Activated CD8-positive, alpha-beta memory T cell treated with anti-CD3 and anti-CD28 coated beads, Interleukin-2, amount 50 U/mL, for 1 hour (primary cell): ENCODE measurements around the gene UNC45B.
A peak's percentile ranks its signal among the peaks of the same experiment; 100 is the strongest.
"Not testable (repeated sequence)": the region's sequence is repeated elsewhere in the genome, so short reads cannot be mapped to it uniquely, and the experiment has no call there.

ENCODE experiments used
- DNase-seq: peaks from one replicate; pipeline ENCODE4 v3.0.0-alpha.2; 2020; ENCODE audit errors: extremely low read depth

The UNC45B gene

DNA sequence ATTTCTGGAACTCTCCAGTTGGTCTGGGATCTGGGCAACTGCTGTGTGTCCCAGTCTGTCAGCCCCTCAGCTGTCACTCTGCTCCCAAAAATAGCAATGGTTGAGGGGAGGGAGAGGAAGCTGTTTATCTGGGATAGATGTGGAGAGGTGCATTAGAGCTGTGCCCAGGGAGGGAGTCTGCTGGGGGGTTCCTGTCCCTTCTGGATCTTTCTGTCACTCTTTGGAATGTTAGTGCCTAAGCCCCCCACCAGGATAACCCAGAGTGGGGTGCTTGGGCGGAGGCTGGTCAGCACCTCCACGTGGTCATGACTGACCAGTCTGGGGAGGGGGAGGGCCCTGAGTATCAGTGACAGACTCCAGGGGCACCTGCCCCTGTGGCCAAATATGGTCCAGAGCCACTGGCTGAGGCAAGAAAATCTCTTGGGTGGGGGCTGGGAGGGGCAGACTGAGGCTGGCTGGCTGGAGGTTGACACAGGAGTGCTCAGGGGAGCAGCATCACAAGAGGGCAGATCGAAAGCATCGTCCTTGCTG lies at the start of gene UNC45B:
Gene UNC45B, plus strand, starts transcription at position 443 of the 531 bp plus-strand sequence. CDS start 447 bp downstream, outside the sequence.
- no peak for DNase-seq

- no peak for DNase-seq
Measured at GRCh38 chr17:35099908-35100307, 47.7 kb upstream of the UNC45B start.

- DNase-seq = no peak
Measured at GRCh38 chr17:35101036-35101435, 46.6 kb upstream of the UNC45B start.

GRCh38 chr17:35101725-35102124 lies 45.9 kb upstream of the UNC45B start:
- DNase-seq = no peak

DNA sequence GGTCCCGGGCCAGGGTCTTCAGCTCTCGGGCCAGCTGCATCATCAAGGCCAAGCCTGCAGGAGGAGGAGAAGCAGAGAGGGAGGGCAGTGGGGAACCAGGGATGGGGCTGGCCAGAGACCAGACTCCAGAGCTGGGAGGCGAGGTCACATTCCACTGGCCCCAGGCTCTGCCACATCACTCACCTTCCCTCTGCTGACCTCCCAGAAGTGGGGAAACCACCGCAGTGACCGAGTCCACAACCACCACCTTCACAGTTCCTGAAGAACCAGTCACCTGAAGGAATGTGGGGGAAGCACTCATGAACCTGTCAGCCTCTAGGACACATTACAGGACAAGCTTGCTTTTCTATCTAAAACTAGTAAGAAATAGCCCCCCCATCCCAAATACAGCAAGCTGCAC lies 44.3 kb upstream of the UNC45B start:
- DNase-seq = no peak

DNA sequence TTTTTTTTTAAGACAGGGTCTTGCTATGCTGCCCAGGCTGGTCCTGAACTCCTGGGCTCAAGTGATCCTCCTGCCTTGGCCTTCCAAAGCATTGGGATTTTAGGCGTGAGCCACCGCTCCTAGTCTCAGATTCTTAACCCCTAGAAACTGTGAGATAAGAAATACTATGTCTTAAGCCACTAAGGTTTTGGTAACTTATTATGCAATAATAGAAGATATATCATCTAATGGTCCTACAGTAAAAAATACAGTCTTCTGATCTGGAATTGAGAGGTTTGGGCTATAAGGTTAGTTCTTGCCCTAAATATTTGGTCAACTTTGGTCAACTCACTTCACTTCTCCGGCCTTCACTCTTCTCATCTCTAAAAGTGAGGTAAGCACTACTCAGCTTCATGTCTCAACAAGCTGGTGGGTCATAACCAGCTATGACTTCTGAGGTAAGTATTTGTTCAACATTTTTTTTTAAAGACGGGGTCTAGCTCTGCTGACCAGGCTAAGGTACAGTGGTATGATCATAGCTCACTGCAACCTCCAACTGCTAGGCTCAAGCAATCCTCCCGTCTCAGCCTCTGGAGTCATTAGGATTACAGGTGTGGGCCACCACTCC lies 42.7 kb upstream of the UNC45B start:
- DNase-seq = no peak

GRCh38 chr17:35110791-35111190 lies 36.8 kb upstream of the UNC45B start:
- DNase-seq = not testable (repeated sequence)

DNA sequence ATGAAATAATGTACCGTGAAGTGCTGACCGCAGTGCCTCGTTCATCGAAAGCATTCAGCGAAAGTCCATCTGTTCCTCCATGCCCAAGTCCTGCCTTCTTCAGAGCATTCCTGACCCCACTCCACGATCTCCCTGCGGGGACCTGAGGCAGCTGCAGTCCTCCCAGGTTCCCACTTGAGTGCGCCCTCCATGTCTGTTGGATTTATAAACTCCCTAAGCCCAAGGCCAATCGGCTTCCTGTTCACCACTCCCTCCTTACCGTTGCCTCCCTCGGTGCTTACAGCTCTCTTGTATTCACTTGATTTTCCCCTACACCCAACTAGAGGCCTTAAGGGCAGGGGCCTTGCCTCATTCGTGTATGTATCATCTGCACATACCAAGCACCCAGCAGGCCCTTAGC lies 30.8 kb upstream of the UNC45B start:
- DNase-seq = no peak

GRCh38 chr17:35117984-35118383 lies 29.6 kb upstream of the UNC45B start:
- DNase-seq = no peak

- peak; percentile 45 for DNase-seq
Measured at GRCh38 chr17:35119370-35120165, 28.0 kb upstream of the UNC45B start, which contains the start of gene RAD51D. Gene RAD51D, minus strand, starts transcription at chr17:35119860. Its CDS starts 247 bp downstream, at chr17:35119613.

- no peak for DNase-seq
Measured at GRCh38 chr17:35121315-35121714, 26.3 kb upstream of the UNC45B start, which contains the start of gene FNDC8. Gene FNDC8, plus strand, starts transcription at chr17:35121615. Its CDS starts 79 bp downstream, at chr17:35121694.

GRCh38 chr17:35127751-35128514 lies 19.7 kb upstream of the UNC45B start:
- DNase-seq = no peak

- DNase-seq = no peak
Measured at GRCh38 chr17:35129154-35129972, 18.3 kb upstream of the UNC45B start.

DNA sequence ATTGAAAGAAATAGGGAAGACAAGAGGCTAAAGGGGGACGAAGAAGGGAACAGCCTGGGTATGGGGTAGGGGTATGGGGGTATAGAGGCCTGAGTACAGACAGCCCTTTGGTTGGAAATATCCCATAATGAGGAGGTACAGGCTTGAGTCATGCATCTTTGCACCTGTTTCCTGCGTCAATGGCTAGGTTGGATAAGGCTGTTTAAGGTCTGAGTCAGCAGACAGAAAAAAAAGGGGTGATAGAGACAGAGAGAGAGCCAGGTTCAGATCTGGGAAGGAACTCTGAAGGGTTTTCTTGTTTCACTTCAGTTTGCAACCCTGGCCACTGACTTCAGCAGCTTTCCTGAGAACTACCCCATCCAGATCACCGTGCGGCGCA lies 17.7 kb upstream of the UNC45B start:
- no peak for DNase-seq

DNA sequence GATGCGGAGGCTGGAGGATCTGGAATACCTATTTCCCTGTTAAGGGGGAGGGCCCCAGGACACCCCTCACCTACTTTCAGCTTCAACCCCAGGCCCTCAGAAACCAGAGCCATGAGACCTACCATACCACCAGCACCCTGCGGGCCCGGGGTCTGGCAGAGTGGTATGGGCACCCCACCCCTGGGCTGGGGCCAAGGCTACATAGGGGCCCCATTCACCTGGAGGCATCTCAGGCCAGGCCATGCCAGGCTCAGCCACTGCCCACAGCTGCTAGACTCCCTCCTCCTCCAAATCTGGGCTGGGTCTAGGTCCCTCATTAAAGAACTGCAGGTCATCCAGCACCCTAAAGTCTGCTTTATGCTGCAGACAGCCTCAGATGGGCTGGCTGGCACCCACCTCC lies 17.2 kb upstream of the UNC45B start:
- no peak for DNase-seq

GRCh38 chr17:35132099-35132498 lies 15.5 kb upstream of the UNC45B start:
- no peak for DNase-seq

GRCh38 chr17:35132816-35133550 lies 14.6 kb upstream of the UNC45B start:
- no peak for DNase-seq

DNA sequence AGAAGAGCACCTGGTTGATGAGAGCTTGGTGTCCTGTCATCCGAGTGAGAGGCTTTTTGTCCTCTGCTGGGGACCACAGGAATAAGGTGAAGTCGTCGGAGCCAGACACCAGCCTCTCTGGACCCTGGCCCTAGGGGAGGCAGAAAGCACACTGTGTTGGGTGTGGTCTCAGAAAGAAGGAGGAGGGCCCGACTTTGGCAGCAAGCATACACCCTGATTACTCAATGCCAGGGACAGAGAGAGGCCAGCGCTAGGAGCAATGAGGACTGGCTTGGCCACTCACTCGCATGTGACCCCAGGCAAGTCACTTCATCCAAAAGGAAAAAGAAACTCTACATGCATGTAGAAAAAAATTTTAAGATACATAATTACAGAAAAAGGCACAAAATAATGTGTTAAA lies 12.3 kb upstream of the UNC45B start:
- DNase-seq = no peak

DNA sequence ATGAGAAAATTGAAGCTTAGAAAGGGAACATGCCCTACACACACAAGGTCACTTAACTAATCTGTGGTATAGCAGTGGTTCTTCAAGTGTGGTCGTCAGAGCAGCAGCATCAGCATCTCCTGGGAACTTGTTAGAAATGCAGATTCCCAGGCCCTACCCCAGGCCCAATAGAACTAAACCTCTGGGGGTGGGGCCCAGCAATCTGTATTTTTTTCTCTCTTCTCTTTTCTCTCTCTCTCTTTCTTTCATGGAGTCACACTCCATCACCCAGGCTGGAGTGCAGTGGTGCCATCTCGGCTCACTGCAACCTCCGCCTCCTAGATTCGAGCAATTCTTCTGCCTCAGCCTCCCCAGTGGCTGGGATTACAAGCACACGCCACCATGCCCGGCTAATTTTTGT lies 9.4 kb upstream of the UNC45B start:
- DNase-seq = no peak

DNA sequence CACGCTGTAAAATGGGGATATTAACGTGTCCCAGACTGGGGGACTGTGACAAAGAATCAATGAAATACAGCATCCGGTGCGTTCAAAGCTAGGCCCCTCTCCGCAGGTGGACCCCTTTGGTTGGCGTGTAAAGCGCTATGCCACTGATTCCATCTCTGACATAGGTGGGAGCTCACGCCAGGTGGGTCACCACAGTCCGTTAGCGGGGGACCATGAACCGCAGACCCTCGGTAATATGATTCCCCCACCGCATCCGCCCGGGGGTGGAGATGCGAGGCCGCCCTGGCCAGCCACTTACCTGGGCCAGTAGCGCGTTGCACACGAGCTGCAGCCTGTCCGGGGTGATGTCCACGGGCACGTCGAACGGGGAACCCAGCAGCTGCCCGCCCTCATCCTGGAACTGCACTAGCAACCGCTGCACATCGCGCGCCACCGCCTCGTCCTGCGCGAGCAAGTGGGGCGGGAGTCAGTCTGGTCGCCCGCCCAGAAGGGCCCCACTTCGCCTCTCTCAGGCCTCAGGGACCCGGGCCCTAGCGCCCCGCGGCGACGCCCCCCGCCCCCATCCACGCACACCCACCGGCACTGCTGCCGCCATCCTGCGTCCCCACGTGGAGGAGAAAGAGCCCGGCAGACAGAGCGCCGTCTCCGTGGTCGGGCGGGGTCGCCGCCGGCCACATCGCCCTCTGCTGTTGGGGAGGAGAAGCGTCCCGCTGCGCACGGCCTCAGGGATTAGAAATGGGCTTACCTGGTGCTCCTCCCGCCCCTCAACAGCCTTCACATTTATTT lies 5.7 kb upstream of the UNC45B start, which contains the start of gene NLE1:
Gene NLE1, minus strand, starts transcription at position 623 of the 786 bp plus-strand sequence. Its CDS starts 28 bp downstream, at position 595.
- peak; percentile 51 for DNase-seq
